Stimulated activated CD4-positive, alpha-beta T cell treated with anti-CD3 and anti-CD28 coated beads, Interleukin-1b, Interleukin-23, amount 100 ng/mL, for 1 hour (primary cell): ENCODE data around the gene RHNO1.

Experiments used
- DNase-seq, 2 donors: peaks; one replicate each; pipeline ENCODE4 v3.0.0-alpha.2; 2020; ENCODE audit warnings: low read depth in 2 of 2

Gene RHNO1

GRCh38 chr12:2900642-2901041 is 23.6 kb downstream of the RHNO1 start:
- no peak for DNase-seq

GRCh38 chr12:2902272-2902880 is 25.4 kb downstream of the RHNO1 start:
- DNase-seq = no peak

- no peak for DNase-seq
Measured at GRCh38 chr12:2904260-2904659, 27.2 kb downstream of the RHNO1 start.

GRCh38 chr12:2912216-2912575 is 35.2 kb downstream of the RHNO1 start:
- DNase-seq = no peak

GRCh38 chr12:2919249-2919648 is 42.2 kb downstream of the RHNO1 start:
- DNase-seq = no peak

DNA sequence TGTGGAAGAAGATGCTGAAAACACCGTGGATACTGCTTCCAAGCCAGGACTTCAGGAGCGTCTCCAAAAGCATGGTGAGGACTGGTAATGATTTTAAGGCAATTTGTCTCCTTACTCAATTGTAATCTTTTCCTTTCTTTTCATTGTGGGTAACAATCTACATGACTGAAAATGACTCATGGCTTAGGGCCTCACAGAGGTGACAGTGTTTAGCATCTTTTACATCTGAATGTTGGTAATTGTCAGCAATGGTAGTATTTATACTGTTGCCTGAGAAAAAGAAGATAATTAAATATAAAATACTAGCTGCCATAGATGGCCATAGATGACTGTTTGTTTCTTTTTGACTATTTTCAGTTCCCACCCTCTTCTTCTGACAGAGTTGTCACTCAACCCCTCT is 45.3 kb downstream of the RHNO1 start:
- no peak for DNase-seq

DNA sequence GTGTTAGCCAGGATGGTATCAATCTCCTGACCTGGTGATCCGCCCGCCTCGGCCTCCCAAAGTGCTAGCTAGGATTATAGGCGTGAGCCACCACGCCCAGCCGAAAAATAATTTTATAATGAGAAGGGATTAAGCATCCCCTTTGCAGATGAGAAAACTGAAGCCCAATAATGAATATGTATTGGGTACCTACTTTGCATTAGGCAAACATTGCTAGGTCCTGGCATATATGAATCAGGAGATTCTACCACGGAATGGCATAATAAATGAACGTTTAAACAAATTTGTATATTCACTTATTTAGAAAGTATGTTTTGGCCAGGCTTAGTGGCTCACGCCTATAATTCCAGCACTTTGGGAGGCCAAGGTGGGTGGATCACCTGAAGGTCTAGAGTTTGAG is 46.0 kb downstream of the RHNO1 start:
- no peak for DNase-seq

GRCh38 chr12:2924019-2924418 is 47.0 kb downstream of the RHNO1 start:
- no peak for DNase-seq

- DNase-seq = no peak
Measured at GRCh38 chr12:2925322-2925995, 48.4 kb downstream of the RHNO1 start.

- DNase-seq = no peak
Measured at GRCh38 chr12:2930865-2931264, 53.8 kb downstream of the RHNO1 start.

GRCh38 chr12:2933586-2933985 is 56.6 kb downstream of the RHNO1 start:
- DNase-seq = no peak

DNA sequence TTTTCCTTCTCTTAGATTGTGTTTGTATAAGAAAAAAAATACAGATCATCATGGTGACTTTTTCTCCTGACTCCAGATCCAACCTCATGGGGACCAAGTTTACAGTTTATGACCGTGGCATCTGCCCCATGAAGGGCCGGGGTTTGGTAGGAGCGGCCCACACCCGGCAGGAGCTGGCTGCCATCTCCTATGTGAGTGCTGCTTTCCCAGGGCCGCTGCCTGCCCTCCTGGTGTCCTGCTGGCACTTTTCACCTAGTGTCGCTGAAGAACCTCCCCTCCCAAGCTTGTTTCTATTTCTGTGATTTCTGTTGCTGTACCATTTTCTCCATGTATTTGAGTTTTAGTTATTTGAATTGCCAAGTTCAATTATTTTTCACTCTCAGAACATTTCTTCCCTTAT is 57.3 kb downstream of the RHNO1 start:
- DNase-seq = no peak

GRCh38 chr12:2936301-2936700 is 59.3 kb downstream of the RHNO1 start:
- DNase-seq = no peak

- DNase-seq = no peak
Measured at GRCh38 chr12:2937500-2937899, 60.5 kb downstream of the RHNO1 start.
